GM23248 (cell line): ENCODE measurements around the gene FAM187B.

ENCODE experiments used
- EZH2 ChIP-seq: fragments of 200-600 bp; sonication (generic); IDR thresholded peaks from 2 replicates; pipeline ENCODE4 v1.6.1; 2018; ENCODE audit warnings: antibody characterized with exemption, mild to moderate bottlenecking; ENCODE audit not compliant: insufficient read depth, poor library complexity, severe bottlenecking
- EZH2phosphoT487 ChIP-seq: fragments of 200-600 bp; sonication (generic); IDR thresholded peaks from 2 replicates; pipeline ENCODE4 v1.6.1; 2018; ENCODE audit warnings: antibody characterized with exemption, moderate library complexity, mild to moderate bottlenecking, low read depth; ENCODE audit not compliant: insufficient read depth

- TF ChIP-seq EZH2 (no peak), EZH2phosphoT487 (no peak)
These were observed 36.8 kb upstream of the FAM187B start for GRCh38 chr19:35265126-35265899.
